K562 treated with DMSO at 1 percent for 48 hours (cell line): ENCODE measurements around the gene MKRN2OS. TPM values are rescaled to one million over a fixed set of nuclear protein-coding genes. Genes with fewer than 3 reads are reported as not detected.

Experiments used
- total RNA-seq: library from RNA; unstranded; fragments of 300-600 nt; gene quantifications from 2 replicates; pipeline ENCODE4 v1.2.3, GENCODE V29; 2022; ENCODE audit warnings: low replicate concordance; ENCODE audit errors: extremely low read depth

MKRN2OS gene
- not detected in 2 replicates for total RNA-seq

GRCh38 chr3:12545473-12545791 is at the start of gene MKRN2OS:
Gene MKRN2OS (minus strand): TSS chr3:12545499. CDS start chr3:12545464, 35 bp downstream.

GRCh38 chr3:12556690-12557472 is 11.6 kb upstream of the MKRN2OS start, which contains the start of gene MKRN2:
Gene MKRN2 (plus strand): TSS chr3:12557087. CDS start chr3:12557151, 64 bp downstream.

Other genes starting within 250 kb of the MKRN2OS start
- gene TSEN2, start 61.0 kb downstream of the MKRN2OS start, total RNA-seq, result not detected in 2 replicates
- gene MKRN2, start 11.6 kb upstream of the MKRN2OS start, total RNA-seq, result not detected in 2 replicates
- 1,479 TPM in 1 of 2 replicates, not detected in the other for gene RAF1, start 118.6 kb upstream of the MKRN2OS start, total RNA-seq
- not detected in 2 replicates for gene TMEM40, start 213.8 kb upstream of the MKRN2OS start, total RNA-seq